ENCODE data around the gene APOD.
"Not testable (repeated sequence)": the region's sequence is repeated elsewhere in the genome, so short reads cannot be mapped to it uniquely, and the experiment has no call there.

The APOD gene

DNA sequence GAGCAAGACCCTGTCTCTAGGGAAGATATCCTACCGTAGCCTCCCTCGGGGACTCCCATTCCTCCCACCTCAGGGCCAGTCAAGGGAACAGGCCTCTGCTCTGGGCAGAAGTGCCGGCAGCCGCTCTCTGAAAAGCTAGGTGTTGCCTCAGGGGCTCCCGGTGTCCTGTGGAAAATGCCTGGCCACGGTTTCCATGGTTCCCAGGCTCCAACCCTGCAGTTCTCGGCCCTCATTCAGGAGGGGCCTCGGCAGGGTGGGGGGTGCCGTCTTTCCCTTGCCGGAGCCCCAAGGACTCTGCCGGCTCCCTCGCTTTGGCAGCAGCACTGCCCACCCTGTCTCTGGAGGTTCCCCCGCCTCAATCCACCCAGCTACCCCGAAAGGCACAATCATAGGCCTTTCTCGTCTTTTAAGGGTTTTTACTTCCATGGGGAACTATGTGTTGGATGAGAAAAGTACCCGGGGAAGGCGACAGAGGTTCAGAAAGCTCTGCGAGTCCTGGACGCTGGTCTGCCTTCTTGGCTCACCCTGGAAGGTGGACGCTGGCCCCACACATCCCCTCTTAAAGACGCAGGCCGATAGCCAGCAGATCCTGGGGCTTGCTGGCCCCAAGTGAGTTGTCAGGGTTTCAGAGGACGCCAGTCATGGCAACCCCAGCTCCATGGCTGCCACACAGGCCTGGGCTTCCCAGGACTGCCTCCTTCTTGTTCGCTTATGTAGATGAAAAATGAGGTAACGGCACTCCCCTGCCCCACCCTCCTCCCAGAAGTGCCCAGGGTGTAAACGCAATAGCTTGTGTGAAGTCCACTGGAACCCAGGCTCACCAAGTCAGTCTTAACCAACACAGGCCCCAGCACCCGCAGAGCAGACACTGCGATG, 34.3 kb upstream of the APOD start:
- DNase-seq (ENCODE audit: low read depth in 2 of 2) = not testable (repeated sequence)

DNA sequence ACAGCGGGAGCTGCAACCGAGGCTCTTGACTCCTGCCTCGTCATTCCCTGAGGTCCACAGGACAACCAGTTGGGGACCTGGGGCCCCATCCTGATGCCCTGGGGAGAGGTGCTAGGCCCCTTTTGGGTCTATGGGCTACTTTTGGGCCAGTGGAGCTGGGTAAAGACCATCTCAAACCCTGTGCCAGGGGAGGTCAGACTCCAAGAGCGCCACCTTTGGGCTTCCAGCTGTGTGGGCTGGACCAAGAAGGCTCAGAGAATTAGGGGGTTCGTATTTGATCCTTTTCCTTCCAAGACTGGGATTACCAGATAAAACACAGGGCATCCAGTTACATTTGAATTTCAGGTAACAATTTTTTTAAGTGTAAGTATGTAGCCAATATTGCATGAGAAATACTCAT, 33.4 kb upstream of the APOD start:
- not testable (repeated sequence) for DNase-seq (ENCODE audit: low read depth in 2 of 2)

DNA sequence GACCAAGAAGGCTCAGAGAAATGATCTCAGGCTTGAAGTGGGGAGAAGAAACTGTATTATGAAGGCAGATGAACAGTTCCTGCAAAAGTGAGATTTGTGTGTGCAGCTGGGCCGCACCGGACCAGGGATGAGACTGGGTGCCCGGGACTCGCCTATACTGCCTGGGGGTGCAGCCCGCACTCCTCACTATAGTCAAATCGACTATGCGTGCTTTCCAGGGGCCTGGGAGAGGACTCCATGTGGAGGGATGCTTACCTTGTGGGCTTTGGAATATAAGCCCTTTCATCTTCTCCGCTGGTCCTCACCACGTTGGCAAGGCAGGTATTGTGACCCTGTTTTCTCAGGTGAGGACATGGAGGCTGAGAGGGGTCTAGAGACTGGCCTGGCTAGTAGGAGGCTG, 32.9 kb upstream of the APOD start:
- DNase-seq (ENCODE audit: low read depth in 2 of 2) = no peak

DNA sequence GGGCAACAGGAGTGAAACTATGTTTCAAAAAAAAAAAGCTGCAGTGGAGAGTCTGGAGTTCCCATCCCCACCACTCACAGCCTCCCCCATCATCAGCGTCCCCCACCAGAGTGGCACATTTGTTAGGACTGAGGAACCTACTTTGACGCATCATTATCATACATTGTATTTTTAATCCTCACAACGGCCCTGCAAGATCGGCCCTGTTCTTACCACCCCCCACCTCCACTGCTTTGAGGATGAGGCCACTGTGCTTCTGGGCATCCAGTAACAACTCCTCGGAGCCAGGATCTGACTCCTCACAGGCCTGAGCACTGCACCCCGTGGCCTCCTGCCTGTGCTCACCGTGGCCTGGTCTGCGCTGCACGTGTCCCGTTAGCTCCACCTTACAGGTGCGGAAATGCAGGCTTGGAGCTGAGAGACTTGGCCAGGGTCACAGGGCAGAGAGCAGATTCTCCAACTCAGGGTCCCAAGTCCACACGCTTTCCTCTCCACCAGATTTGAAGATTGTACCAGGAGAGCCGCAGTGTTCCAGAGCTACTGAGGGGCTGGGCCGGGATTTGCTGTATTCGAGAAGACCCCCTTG, 32.3 kb upstream of the APOD start:
- DNase-seq (ENCODE audit: low read depth in 2 of 2) = not testable (repeated sequence)

DNA sequence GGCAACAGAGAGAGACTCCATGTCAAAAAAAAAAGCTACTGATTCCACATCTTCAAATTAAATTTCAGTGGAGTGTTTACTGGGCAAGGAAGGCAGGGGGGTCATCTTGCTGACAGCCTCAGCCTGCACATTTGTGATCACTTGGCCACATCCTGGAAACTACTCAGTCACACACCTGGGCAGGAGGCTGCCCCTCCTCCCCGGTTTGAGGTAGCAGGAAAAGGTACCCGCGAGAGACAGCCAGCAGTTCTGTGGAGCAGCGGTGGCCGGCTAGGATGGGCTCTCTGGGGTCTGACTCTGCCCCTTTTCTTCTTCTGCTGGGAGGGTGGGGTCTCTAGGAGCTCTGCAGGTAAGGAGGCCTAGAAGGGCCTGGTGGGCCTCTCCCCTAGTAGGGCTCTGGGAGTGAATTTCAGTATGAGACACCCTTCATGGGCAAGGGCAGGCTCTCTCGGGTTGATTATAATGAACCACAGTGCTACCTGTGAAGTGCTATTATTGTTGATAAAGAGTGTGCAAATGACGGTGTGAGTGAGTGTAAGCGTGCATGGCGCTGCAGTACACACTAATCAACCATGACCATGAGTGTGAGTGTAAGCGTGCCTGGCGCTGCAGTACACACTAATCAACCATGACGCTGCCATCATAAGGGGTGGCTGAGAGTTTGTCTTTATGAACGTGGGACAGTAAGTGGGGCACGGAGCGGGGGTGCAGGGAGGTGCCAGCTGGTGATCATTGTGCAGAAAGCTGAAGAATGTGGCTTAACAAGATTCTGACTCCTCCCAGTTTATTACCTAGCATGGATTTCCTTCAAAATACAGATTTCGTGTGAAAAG, 31.1 kb upstream of the APOD start:
- not testable (repeated sequence) for DNase-seq (ENCODE audit: low read depth in 2 of 2)

DNA sequence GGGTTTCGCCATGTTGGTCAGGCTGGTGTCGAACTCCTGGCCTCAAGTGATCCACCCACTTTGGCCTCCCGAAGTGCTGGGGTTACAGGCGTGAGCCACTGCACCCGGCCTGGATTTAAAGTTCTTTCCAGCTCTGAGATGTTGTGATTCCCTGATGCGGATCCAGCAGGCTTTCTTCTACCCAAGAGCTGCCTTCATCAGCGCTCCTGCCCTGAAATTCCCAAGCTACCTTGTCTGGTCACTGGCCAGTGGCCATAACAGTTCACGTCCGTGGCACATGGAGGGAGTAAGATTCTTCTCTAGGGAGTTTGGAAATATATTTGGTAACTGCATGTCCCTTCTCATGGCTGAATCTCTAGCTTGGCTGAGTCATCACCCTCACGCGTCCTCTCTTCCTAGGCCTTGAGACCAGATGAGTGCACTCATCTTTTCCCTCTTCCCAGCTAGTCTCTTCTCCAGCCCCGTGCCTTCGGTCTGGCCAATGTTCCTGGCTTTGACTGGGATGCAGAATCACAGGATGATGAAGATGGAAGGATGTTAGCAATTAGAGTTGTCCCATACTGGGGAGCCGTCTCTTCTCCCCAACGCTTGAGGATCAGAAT, 29.8 kb upstream of the APOD start:
- DNase-seq (ENCODE audit: low read depth in 2 of 2) = no peak

DNA sequence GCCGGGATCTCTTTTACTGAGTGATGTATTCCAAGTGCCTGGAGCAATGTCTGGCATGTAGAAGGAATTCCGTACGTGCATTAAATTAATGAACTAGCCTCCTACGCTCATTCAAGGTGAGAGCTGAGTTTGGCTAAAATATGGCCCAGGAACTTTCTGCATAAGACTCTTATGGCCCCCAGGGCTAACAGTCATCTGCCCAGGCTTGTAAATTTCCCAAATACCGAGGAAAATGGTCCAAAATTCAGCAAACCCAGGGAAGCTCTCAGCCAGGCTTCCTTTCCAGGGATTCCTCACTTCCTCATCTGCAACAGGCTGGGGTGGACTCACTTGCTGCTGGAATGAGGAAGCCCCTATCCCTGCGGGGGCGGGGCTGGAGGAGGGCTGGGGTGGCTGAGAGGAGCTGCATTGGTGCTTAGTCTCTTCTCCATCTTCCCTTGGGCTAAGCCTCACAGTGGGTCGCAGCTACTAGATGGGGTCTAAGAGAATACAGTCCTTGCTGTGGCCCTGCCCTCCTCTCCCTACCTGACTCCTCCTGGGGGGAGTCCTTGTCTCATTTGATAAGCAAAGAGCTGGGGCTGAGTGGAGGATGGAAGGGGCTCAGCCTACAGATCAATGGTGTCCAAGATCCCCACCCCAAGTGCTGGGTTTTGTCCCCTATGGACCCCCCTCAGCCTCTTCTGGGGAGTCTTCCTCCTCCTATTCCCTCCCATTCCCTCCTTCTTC, 28.5 kb upstream of the APOD start:
- DNase-seq (ENCODE audit: low read depth in 2 of 2) = no peak

DNA sequence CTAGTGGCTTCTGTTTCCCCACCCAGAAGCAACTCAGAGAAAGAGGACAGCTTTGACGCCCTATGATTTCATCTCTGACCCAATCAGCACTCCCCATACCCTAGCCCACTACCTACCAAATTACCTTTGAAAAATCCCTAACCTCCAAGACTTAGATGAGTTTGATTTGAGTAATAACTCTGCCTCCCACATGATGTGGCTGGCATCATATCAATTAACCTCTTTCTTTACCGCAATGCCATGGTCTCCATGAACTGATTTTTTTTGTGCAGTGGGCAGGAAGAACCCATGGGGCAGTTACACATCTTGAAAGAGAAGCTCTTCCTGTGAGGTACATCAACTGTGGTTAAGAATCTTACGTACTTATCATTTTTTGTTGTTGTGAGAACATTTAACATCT, 25.5 kb upstream of the APOD start:
- no peak for DNase-seq (ENCODE audit: low read depth in 2 of 2)

DNA sequence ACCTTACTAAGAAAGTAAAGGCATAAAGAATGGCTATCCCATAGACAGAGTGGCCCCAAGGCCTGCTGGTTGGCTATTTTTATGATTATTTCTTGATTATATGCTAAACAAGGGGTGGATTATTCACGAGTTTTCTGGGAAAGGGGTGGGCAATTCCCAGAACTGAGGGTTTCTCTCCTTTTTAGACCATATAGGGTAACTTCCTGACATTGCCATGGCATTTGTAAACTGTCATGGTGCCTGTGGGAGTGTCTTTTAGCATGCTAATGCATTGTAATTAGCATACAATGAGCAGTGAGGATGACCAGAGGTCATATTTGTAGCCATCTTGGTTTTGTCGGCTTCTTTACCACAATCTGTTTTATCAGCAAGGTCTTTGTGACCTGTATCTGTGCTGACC, 18.0 kb upstream of the APOD start:
- DNase-seq (ENCODE audit: low read depth in 2 of 2) = not testable (repeated sequence)

DNA sequence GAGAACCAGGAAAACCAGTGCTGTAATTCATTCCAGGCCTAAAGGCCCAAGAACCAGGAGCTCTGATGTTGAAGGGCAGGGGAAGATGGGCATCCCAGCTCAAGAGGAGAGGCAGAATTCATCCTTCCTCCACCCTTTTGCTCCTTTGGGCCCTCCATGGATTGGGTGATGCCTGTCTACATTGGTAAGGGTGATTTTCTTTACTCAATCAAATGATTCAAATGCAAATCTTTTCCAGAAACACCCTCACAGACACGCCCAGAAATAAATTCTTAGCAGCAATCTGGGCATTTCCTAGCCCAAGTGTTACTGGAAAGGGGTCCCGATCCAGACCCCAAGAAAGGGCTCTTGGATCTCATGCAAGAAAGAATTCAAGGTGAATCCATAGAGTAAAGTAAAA, 17.6 kb upstream of the APOD start:
- no peak for DNase-seq (ENCODE audit: low read depth in 2 of 2)

DNA sequence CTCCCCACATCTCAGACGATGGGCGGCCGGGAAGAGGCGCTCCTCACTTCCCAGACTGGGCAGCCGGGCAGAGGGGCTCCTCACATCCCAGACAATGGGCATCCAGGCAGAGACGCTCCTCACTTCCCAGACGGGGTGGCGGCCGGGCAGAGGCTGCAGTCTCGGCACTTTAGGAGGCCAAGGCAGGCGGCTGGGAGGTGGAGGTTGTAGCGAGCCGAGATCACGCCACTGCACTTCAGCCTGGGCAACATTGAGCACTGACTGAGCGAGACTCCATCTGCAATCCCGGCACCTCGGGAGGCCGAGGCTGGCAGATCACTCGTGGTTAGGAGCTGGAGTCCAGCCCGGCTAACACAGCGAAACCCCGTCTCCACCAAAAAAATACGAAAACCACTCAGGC, 16.2 kb upstream of the APOD start:
- DNase-seq (ENCODE audit: low read depth in 2 of 2) = not testable (repeated sequence)

DNA sequence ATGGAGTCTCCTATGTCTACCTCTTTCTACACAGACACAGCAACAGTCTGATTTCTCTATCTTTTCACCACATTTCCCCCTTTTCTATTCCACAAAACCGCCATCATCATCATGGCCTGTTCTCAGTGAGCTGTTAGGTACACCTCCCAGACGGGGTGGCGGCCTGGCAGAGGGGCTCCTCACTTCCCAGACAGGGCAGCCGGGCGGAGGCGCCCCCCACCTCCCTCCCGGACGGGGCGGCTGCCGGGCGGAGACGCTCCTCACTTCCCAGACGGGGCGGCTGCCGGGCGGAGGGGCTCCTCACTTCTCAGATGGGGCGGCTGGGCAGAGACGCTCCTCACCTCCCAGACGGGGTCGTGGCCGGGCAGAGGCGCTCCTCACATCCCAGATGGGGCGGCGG, 15.8 kb upstream of the APOD start:
- DNase-seq (ENCODE audit: low read depth in 2 of 2) = not testable (repeated sequence)

DNA sequence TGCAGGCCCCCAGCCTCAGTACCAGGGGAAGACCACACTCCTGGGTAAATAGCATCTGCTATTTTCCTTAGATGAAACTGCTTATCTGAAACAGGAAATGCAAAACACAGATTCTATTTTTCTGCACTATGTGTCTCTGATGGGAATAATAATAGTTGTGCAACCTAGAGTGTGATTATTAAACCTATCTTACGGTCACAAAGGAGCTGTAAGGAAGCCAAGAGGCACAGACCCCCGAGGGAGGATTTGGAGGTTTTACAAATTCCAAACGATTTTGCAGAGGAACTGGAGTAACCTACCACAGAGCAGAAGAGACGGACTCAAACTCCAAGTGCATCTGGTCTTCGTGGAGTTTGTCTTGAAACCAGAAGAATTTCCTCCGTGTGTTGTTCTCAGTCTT, 14.1 kb upstream of the APOD start:
- DNase-seq (ENCODE audit: low read depth in 2 of 2) = no peak

DNA sequence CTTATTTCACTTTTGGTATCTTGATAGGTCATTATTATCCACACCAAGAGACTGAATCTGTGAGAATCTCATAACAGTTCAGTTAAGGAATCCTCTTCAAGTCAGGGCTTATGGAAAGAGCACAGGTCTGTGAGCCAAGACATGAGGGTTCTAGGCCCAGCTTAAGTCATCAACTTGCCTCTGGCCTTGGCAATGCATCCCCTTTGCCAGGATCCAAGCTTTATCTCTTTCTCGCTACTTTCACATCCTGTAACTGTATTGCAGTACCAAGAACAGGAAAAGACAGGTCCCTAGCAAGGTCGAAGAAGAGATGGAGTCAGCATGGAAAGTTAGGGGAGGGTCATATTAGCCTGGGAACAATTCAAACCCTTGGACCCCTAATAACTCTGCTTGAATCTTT, 13.5 kb upstream of the APOD start:
- no peak for DNase-seq (ENCODE audit: low read depth in 2 of 2)

DNA sequence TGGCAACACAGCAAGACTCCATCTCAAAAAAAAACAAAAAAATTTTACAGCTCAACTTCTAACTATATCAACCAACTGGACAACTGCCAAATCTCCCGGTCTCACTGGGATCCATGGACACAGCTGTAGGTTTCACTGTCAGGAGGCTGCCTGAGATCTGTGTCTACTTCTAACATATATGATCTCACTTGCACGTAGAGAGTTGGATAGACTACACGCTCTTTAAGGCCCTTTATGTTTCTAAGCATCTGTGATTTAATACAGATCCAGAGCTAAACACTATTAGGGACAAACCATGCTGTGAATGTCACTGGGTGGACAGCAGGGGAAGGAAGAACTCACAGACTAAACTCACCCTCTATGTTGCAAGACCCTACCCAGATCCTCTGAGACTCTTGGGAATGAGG, 13.0 kb upstream of the APOD start:
- DNase-seq (ENCODE audit: low read depth in 2 of 2) = no peak

DNA sequence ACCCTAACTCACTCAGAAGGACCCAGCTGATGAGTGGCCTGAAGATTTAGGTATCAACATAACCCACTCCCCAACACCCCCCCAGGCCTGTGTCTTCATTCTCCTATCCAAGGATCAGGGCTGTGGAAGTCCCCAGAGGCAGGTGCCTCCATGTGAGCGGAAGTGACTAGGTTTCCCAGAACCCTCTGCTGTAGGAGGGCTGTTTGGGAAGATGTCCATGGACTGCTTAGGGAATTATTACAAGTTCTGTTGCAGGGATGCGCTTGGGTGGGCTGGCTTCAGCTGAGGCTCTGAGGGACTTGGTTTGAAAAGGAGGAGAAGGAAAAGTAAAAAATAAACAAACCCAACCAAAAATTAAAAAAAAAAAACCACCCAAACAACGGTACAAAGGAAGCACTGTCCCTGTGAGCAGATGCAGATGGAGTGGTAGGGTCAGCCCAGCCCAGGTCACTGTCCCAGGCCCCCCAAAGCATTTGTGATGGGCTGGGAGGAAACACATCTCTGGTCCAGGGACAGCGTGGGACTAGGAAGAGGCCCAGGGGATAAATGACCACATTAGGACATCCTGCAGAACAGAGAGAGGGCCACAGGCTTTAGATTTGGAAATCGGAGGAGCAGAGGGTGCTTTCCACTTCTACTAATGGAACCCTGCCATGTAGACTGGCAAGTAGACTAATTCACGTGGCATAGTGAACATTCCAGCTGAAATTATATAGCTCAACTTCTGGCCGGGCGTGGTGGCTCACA, 12.2 kb upstream of the APOD start:
- DNase-seq (ENCODE audit: low read depth in 2 of 2) = no peak

DNA sequence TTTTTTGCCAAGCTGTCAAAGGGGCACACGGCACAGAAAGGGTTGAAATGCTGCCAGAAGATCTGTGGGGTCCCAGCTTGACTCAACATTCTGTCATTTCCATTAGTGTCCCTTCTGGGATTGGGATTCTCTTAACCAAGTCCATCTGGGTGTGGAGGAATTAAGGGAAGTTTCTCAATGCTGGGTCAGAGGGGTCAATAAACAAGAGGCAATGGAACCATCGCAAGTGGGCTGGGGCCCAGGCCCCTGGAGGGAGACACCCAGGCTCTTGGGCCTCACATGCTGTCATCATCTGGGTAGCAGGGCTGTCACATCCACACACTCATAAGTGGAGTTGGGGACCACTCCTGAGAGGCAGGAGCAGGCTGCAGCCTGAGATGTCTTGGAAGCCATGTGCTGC, 8.1 kb upstream of the APOD start:
- DNase-seq (ENCODE audit: low read depth in 2 of 2) = no peak

DNA sequence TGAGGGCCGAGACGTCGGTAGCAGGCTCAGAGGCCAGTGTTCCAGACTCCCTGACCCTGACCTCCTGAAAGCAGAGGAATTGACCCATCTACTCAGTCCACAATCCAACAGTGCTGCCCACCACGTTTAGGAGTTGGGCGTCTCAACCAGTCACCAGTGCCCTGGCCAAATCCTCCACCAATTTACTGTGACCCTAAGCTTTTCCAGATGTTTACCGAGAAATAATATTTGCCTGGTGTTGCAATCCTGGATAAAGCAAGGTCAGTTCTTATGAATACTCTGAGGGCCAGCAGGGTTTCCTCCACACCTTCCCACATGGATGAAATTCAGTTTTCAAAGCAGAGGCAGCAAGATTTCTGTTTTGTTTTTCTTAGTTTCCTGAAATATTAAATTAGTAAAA, 7.5 kb upstream of the APOD start:
- no peak for DNase-seq (ENCODE audit: low read depth in 2 of 2)

DNA sequence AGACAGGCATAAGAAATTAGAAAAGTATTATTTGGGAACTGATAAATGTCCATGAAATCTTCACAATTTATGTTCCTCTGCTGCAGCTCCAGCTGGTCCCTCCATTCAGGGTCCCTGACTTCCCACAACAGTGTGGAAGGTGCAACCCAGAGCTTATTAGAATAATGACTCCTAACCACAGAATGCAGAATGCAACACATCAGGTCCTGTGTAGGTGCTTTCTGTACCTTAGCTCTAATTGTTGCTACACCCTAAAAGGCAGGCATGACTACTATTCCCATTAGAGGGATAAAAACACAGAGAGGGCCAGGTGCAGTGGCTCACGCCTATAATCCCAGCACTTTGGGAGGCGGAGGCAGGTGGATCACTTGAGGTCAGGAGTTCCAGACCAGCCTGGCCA, 6.6 kb upstream of the APOD start:
- not testable (repeated sequence) for DNase-seq (ENCODE audit: low read depth in 2 of 2)

DNA sequence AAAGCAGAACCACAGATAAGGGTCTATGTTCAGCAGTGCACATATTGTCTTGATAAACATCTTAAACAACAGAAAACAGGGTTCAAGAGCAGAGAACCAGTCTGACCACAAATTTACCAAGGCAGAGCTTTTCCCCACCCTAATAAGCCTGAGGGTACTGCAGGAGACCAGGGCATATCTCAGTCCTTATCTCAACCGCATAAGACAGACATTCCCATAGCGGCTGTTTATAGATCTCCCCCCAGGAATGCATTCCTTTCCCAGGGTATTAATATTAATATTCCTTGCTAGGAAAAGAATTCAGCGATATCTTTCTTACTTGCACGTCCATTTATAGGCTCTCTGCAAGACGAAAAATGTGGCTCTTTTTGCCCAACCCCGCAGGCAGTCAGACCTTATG, 6.1 kb upstream of the APOD start:
- DNase-seq (ENCODE audit: low read depth in 2 of 2) = not testable (repeated sequence)

DNA sequence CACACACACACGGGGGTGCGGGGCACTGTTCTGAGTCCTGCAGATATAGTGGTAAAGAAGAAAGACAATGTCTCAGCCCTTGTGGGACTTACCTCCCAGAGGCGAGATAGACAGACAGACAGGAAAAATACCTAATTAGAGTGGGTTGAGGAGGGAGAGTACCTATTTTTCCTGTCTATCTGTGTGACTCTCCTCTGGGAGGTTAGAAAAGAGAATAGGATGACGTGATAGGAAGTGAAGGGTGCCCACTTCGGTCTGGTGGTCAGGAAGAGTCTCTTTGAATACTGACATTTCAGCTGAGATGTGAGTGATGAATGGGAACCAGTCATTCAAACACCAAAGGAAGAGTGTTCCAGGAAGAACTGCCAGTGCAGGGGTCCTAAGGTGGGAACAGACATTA, 4.1 kb upstream of the APOD start:
- no peak for DNase-seq (ENCODE audit: low read depth in 2 of 2)
